Measurements from ENCODE around the gene ITK. TPM values are rescaled to one million over a fixed set of nuclear protein-coding genes. Genes with fewer than 3 reads are reported as not detected.
A peak's percentile ranks its signal among the peaks of the same experiment; 100 is the strongest.
"Not testable (repeated sequence)": the region's sequence is repeated elsewhere in the genome, so short reads cannot be mapped to it uniquely, and the experiment has no call there.

Gene ITK
- polyA plus RNA-seq, 2 of the 4 experiments (the other 2 are of a cell fraction): not detected

DNA sequence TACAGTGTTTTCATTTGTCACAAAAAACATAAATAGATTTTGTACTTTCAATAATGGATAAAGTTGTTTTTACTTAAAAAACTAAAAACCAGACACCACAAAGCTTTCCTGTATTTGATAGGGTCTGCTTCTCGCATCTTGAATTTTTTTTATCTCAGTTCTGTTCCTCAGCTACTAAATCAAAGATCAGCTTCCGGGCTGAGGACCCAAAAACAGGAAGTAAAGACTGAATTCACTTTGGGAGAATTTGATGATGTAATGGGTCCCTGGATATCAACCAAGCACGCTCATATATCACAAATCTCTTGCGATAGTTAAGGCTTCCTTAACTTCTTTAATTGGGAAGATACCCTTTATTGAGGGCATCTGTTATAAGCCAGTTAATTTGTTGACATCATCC is 24.1 kb downstream of the ITK start:
- DNase-seq (ENCODE audit: low read depth in 1 of 2, low spot score in 1 of 2) (no peak), FAIRE-seq (no peak), ATAC-seq (no peak)
- CTCF ChIA-PET: no interaction called here
- H3K4me3 ChIP-seq: no peak overlapping the region
- no peak overlapping the region for H3K27ac ChIP-seq
- no peak overlapping the region for H3K4me2 ChIP-seq
- TF ChIP-seq EHMT2 (IDR thresholded peaks at IDR 0.05; ENCODE audit: low read depth): no peak
- no peak for TF ChIP-seq ZNF302 (CRISPR knock-in tag; IDR thresholded peaks at IDR 0.05)
- TF ChIP-seq POLR2AphosphoS2 (conservative IDR thresholded peaks at IDR 0.05; ENCODE audit: low read length): no peak
- TF ChIP-seq RCOR1 (IDR thresholded peaks at IDR 0.05; ENCODE audit: low read depth, low read length): no peak
- TF ChIP-seq, protein P1, sequence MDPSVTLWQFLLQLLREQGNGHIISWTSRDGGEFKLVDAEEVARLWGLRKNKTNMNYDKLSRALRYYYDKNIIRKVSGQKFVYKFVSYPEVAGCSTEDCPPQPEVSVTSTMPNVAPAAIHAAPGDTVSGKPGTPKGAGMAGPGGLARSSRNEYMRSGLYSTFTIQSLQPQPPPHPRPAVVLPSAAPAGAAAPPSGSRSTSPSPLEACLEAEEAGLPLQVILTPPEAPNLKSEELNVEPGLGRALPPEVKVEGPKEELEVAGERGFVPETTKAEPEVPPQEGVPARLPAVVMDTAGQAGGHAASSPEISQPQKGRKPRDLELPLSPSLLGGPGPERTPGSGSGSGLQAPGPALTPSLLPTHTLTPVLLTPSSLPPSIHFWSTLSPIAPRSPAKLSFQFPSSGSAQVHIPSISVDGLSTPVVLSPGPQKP (IDR thresholded peaks at IDR 0.05; ENCODE audit: low read depth, low read length): no peak
- no peak for TF ChIP-seq HOXB5 (CRISPR knock-in tag; IDR thresholded peaks at IDR 0.05)
- TF ChIP-seq, protein P2, sequence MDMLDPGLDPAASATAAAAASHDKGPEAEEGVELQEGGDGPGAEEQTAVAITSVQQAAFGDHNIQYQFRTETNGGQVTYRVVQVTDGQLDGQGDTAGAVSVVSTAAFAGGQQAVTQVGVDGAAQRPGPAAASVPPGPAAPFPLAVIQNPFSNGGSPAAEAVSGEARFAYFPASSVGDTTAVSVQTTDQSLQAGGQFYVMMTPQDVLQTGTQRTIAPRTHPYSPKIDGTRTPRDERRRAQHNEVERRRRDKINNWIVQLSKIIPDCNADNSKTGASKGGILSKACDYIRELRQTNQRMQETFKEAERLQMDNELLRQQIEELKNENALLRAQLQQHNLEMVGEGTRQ (IDR thresholded peaks at IDR 0.05): no peak
- no peak for TF ChIP-seq TP53 (CRISPR knock-in tag; IDR thresholded peaks at IDR 0.05)
- TF ChIP-seq CBX8 (IDR thresholded peaks at IDR 0.05): no peak
- TF ChIP-seq NFE2L2 (conservative IDR thresholded peaks at IDR 0.05; ENCODE audit: low read length): no peak
- TF ChIP-seq, protein P3, sequence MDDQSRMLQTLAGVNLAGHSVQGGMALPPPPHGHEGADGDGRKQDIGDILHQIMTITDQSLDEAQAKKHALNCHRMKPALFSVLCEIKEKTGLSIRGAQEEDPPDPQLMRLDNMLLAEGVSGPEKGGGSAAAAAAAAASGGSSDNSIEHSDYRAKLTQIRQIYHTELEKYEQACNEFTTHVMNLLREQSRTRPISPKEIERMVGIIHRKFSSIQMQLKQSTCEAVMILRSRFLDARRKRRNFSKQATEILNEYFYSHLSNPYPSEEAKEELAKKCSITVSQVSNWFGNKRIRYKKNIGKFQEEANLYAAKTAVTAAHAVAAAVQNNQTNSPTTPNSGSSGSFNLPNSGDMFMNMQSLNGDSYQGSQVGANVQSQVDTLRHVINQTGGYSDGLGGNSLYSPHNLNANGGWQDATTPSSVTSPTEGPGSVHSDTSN (IDR thresholded peaks at IDR 0.05): no peak
- no peak for TF ChIP-seq ZSCAN20 (CRISPR knock-in tag; IDR thresholded peaks at IDR 0.05)
- TF ChIP-seq, protein P4, sequence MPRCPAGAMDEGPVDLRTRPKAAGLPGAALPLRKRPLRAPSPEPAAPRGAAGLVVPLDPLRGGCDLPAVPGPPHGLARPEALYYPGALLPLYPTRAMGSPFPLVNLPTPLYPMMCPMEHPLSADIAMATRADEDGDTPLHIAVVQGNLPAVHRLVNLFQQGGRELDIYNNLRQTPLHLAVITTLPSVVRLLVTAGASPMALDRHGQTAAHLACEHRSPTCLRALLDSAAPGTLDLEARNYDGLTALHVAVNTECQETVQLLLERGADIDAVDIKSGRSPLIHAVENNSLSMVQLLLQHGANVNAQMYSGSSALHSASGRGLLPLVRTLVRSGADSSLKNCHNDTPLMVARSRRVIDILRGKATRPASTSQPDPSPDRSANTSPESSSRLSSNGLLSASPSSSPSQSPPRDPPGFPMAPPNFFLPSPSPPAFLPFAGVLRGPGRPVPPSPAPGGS (IDR thresholded peaks at IDR 0.05): no peak
- no peak for TF ChIP-seq RNF2 (IDR thresholded peaks at IDR 0.05; ENCODE audit: borderline replicate concordance, low read depth)
- no peak for TF ChIP-seq RFX5 (IDR thresholded peaks at IDR 0.05)
- TF ChIP-seq SREBF2 (IDR thresholded peaks at IDR 0.05): no peak
- TF ChIP-seq RAD21 (conservative IDR thresholded peaks at IDR 0.05 in 1 of 2, IDR thresholded peaks at IDR 0.05 in 1 of 2): no peak
- POLR2A ChIA-PET: no interaction called here
- no peaks in the 10 kb centered on the region for H3K9me3 ChIP-seq
- WGBS (ENCODE audit: missing lambda C conversion rate): 66% methylated on average over 4 of the region's 4 CpGs
- no peaks in the 10 kb centered on the region for H3K4me1 ChIP-seq

DNA sequence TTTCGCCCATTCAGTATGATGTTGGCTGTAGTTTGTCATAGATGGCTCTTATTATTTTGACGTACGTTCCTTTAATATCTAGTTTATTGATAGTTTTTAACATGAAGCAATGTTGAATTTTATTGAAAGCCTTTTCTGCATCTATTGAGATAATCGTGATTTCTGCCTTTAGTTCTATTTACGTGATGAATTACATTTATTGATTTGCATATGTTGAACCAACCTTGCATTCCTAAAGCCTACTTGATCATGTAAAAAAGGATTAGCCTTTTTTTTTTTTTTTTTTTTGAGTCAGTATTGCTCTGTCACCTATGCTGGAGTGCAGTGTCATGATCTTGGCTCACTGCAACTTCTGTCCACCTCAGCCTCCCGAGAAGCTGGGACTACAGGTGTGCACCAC is 25.1 kb downstream of the ITK start:
- CTCF ChIA-PET: no interaction called here
- 68% methylated on average over 6 of the region's 6 CpGs for WGBS (ENCODE audit: missing lambda C conversion rate)
- DNase-seq (ENCODE audit: low read depth in 1 of 2, low spot score in 1 of 2) (no peak), ATAC-seq (no peak), FAIRE-seq (peak; percentile 39)
- Histone ChIP-seq H3K9me3 (no peaks in the 10 kb centered on the region), H3K4me3 (no peak overlapping the region), H3K4me1 (no peaks in the 10 kb centered on the region), H3K27ac (no peak overlapping the region), H3K4me2 (no peak overlapping the region)
- POLR2A ChIA-PET: no interaction called here
- TF ChIP-seq CHD4 (IDR thresholded peaks at IDR 0.05; ENCODE audit: borderline replicate concordance) (no peak), PHF8 (IDR thresholded peaks at IDR 0.05; ENCODE audit: borderline replicate concordance, low read depth) (no peak), KDM5A (IDR thresholded peaks at IDR 0.05) (no peak), CBX8 (IDR thresholded peaks at IDR 0.05) (no peak), SREBF2 (IDR thresholded peaks at IDR 0.05) (no peak), BHLHE40 (IDR thresholded peaks at IDR 0.05; ENCODE audit: low read depth, low read length) (no peak), NFE2L2 (conservative IDR thresholded peaks at IDR 0.05; ENCODE audit: low read length) (no peak), GATA3 (IDR thresholded peaks at IDR 0.05; ENCODE audit: borderline replicate concordance) (no peak), SMC3 (IDR thresholded peaks at IDR 0.05) (no peak), JUNB (IDR thresholded peaks at IDR 0.05) (no peak), CBX2 (IDR thresholded peaks at IDR 0.05; ENCODE audit: borderline replicate concordance, low read depth) (no peak)
- TF ChIP-seq, protein P3 (IDR thresholded peaks at IDR 0.05): no peak
- TF ChIP-seq, protein P2 (IDR thresholded peaks at IDR 0.05): no peak

DNA sequence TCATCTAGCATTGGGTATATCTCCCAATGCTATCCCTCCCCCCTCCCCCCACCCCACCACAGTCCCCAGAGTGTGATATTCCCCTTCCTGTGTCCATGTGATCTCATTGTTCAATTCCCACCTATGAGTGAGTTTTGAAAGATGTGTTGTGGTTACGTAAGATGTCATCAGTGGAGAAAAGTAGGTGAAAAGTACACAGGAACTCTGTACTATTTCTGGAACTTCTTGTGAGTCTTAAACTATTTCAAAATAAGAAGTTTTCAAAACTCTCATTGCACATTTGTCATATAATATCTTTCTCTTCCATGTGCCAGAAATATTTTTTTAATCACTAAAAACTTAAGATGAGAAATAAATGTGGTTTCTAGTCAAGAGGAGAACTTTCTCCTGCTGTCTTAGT is 30.0 kb downstream of the ITK start:
- FAIRE-seq; DNase-seq (ENCODE audit: low read depth in 1 of 2, low spot score in 1 of 2); H3K4me3 ChIP-seq; ATAC-seq; POLR2A ChIA-PET; CTCF ChIA-PET; H3K27ac ChIP-seq; H3K9me3 ChIP-seq; H3K4me1 ChIP-seq; H3K4me2 ChIP-seq: not testable (repeated sequence)
- 86% methylated on average over 1 of the region's 1 CpG for WGBS (ENCODE audit: missing lambda C conversion rate)

All from A549 (cell line).